Stimulated activated CD4-positive, alpha-beta T cell treated with anti-CD3 and anti-CD28 coated beads, Interleukin-4, amount 100 ng/mL, for 24 hours (primary cell): ENCODE results near the gene ALPI.
"Not testable (repeated sequence)": the region's sequence is repeated elsewhere in the genome, so short reads cannot be mapped to it uniquely, and the experiment has no call there.

ENCODE experiments used
- DNase-seq: peaks from one replicate; pipeline ENCODE4 v3.0.0-alpha.2; 2020

The ALPI gene

DNA sequence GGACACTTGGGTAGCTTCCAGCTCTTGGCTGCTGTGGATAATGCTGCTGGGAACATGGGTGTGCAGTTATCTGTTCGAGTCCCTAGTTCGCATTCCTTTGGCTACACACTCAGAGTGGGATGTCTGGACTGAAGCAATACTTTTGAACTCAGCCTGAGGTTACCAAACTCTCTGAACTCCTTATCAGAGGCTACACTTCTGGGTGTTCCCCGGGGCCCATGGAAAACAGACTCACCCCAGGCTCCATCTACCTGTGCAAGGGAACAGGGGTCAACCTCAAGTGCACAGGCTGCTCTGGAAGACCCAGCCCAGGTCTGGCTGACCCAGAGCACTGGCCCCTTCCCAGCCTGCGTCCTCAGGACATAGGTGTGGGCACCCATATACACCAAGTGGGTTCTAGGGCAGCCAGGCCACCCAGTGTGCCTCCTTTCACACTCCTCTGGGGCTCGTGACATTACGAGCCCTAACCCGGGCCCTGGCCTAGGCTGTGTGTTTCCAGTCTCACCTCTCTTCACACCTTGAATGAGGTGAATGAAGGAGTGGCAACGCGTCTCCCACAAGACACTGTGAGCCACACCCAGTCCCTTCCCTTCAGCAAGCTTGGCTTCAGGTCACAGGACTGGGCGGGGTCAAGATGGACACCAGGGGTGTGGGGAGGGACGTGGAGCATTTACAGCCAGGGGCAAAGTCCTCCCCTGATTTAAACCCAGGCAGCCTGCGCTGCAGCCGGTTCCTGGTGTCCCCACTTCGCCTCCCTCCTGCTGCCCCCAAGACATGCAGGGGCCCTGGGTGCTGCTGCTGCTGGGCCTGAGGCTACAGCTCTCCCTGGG is at the start of gene ALPI:
TSS of gene ALPI (plus strand) at position 728 of the 830 bp plus-strand sequence. CDS start at position 775, 47 bp downstream.
- DNase-seq, result no peak

DNA sequence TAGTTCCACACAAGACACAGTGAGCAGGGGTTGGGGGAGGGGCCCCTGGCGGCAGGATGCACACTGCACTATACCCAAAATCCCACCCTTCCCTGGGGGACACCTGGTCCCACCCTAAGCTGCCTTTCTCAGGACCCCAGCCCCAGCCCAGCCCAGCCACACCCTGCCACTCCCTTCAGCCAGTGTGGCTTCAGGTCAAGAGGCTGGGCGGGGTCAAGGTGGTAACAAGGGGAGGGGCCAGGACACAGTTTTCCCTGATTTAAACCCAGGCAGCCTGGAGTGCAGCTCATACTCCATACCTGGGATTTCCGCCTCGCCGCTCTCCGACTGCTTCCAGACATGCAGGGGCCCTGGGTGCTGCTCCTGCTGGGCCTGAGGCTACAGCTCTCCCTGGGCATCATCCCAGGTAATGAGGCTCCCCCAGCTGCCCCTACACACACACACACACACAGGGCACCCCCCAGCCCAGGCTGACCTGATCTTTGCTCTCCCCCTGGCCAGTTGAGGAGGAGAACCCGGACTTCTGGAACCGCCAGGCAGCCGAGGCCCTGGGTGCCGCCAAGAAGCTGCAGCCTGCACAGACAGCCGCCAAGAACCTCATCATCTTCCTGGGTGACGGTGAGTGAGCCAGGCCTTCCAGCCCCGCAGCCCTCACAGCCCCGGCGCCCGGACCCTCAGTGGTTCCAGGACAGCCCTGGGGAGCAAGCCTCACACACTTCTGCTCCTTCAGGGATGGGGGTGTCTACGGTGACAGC is 49.2 kb upstream of the ALPI start, which contains the start of gene ALPG:
TSS of gene ALPG (plus strand) at position 289 of the 755 bp plus-strand sequence. CDS start at position 340, 51 bp downstream.
- DNase-seq, result no peak

DNA sequence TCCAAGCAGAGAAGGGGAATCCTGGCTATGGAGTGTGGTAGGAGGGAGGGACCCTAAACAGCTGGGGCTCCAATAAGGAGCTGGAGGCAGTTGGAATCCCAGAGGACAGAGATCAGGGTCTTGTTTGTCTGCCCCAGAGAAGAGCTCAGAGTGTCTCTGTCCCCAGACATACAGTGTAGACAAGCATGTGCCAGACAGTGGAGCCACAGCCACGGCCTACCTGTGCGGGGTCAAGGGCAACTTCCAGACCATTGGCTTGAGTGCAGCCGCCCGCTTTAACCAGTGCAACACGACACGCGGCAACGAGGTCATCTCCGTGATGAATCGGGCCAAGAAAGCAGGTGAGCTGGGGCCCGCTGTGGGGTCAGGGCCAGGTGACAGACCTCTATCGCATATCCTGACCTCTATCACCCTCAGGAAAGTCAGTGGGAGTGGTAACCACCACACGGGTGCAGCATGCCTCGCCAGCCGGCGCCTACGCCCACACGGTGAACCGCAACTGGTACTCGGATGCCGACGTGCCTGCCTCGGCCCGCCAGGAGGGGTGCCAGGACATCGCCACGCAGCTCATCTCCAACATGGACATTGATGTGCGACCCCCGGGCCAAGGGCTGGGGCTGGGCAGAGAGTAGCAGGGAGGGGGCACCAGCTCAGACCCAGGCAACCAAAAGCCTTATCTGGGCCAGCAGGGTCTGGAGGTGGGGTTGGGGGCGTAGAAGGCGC is 48.4 kb upstream of the ALPI start:
- DNase-seq, result not testable (repeated sequence)

DNA sequence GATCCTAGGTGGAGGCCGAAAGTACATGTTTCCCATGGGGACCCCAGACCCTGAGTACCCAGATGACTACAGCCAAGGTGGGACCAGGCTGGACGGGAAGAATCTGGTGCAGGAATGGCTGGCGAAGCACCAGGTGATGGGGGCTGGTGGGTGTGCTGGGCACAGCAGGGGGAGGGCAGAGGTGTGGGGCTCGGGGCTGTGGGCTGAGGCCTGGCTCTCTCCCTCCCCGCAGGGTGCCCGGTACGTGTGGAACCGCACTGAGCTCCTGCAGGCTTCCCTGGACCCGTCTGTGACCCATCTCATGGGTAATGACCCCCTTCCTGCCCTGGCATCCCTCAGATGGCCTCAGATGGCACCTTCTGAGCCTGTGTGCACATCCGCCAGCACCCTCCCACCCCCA is 47.7 kb upstream of the ALPI start:
- not testable (repeated sequence) for DNase-seq

GRCh38 chr2:232409617-232410016 is 46.3 kb upstream of the ALPI start:
- DNase-seq, result not testable (repeated sequence)

GRCh38 chr2:232410238-232410900 is 45.6 kb upstream of the ALPI start:
- DNase-seq, result no peak

DNA sequence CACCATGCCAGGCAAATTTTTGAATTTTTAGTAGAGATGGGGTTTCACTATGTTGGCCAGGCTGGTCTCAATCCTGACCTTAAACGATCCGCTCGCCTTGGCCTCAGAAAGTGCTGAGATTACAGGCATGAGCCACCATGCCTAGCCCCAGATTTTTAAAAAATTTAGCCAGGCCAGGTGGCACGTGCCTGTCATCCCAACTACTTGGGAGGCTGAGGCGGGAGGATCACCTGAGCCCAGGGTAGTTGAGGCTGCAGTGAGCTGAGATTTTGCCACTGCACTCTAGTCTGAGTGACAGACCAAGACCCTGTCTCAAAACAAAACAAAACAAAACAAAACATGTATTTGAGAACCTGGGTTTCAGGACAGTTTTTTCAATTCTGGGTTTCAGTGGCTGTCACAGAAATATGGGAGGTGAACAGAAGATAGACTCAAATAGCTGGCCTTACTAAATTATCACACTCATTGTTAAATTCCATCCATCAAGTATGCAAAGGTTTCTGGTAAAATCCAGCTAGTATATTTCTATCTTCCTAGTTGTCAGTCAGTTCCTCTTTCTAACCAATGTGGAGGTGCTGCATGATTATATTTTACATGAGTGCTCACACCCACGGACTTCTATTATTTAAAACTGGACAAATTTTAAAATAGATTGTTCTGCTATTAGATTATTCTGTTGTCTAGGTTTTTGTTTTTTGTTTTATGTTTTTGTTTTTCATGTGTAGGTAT is 43.9 kb upstream of the ALPI start:
- DNase-seq, result no peak

- no peak for DNase-seq
These were observed 43.0 kb upstream of the ALPI start for GRCh38 chr2:232412986-232413385.

GRCh38 chr2:232415138-232415690 is 40.7 kb upstream of the ALPI start:
- DNase-seq, result no peak

DNA sequence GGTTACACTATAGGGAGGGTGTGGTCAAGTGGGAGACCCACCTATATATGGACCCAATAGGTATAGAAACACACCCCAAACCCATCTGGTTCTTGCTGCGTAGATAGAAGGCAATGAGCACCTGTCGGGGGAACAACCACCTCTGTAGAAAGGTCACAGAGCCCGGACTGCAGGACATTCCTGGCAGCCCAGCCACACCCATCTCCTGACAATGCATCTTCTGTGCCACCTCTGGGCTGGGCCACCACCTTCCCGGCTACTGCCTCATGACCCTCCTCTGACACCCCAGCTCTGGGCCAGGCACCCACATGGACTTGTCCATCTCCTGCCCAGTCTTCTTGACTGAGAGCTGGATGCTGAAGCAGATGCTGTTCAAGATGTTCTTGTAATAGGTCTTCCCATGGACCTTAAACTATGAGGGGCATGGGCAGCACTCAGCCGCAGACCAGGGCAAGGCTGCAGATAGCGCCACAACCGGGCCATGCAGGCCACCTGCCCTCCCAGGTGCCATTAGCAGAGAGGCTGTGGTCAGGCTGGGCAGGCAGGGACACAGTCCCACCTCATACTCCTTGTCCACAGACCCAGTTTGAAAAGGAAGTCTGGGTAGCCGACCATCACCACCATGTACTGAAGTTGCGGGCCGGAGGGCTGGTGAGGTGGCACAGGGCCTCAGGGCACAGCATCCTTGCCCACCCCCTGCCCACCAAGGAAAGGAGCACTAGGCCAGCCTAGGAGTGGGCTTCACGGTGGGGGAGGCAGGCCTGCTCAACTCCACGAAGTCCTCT is 40.0 kb upstream of the ALPI start:
- no peak for DNase-seq

DNA sequence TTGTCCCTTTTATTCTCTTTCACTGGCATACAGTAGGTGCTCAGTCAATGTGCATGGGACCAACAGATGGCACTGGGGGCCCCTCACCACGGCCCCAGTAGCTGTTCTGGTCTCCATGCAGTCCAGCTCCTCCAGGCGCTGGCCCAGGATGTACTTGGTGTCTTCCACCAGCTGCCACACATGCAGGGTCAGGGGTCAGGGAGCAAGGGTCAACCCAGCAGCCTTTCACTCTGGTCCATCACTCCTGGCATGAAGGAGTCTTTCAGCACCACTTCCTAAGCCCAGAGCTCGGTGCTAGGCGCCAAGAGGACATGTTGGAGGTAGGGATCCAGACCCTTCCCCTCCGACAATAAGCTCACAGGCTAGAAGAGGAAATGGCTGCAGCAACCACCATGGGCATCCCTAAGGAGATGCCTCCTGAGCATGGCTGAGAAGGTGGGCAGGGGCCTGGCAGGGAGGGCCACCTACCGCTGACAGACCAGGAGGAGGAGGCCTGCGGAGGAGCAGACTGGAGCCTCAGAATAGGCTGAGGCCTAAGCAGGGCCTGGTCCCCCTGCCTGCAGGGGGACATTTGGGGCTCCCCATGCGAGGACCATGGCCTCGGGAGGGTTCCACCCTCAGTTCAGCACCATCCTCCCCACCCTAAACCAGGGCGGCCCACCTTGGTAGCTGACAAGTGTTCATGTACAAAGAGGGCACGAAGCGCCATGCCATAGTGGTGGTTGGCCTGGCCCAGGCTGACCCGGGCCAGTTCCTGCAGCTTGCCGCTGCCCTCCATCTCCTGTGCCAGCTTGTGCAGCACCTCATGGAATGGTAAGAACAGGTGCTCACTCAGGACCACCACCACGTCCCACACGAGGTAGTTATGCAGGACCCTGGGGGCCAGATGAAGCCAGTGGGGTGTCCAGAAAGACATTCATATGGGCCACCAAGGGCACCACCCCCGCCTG is 39.2 kb upstream of the ALPI start:
- no peak for DNase-seq

DNA sequence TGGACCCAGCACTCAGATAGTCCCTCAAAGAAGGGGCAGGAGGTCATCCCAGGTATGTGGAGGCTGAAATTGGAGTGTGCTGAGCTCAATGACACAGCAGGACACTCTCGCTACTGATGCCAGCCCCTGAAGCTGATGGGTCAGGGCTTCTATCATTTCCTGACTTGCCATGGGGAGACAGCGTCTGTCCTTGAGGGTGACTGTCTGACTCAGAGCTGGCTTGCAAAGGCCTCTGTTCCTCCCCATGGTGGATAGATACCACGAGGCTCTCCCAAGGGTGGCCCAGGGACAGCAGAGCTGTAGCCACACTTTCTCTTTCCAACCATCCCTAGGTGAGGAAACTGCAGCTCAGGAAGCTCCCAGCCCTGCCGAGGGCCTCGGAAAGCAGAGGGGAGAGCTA is 38.5 kb upstream of the ALPI start:
- no peak for DNase-seq

- DNase-seq, result no peak
These were observed 37.9 kb upstream of the ALPI start for GRCh38 chr2:232418056-232418455.

DNA sequence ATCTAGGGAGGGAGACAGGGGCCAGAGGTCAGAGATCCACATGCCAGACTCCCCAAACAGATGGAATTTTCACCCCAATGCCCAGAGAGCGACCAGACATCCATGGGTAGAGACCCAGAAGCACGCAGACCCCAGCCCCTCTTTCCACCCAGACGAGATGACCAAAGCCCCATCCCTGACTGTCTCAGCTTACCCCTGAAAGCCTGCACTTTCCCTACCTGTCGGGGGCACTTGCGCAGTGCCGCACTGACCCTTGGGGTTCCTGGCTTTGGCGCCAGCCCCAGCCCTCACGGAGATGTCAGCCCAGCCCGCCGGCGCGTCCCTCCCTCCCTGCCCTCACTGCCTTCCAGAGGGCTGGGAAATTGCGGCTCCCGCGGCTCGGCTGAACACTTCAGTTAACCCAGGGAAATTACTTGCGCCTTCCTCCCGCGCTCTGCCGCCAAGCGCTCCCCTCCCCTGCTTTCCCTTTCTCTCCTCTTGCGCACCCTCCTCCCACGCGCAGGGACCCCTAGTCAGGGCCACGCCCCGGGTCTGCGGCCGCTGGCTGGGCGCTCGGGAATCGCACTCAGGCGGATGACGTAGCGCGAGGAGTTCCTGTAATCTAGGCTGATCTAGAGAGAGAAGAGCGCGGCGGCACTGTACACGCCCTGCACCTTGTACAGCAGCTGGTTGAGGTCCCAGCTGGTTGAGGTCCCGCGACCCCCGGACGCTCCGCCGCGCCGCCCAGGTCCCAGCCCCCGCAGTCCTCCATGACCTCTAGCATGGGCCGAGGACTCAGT is 37.3 kb upstream of the ALPI start:
- DNase-seq, result no peak

- DNase-seq, result no peak
These were observed 36.5 kb upstream of the ALPI start for GRCh38 chr2:232419245-232420072.

GRCh38 chr2:232420073-232420454 is 35.9 kb upstream of the ALPI start:
- no peak for DNase-seq

- no peak for DNase-seq
These were observed 35.3 kb upstream of the ALPI start for GRCh38 chr2:232420463-232421188.
